Measurements from ENCODE around the gene HYDIN. TPM values are rescaled to one million over a fixed set of nuclear protein-coding genes. Genes with fewer than 3 reads are reported as not detected.
"Not testable (repeated sequence)": the region's sequence is repeated elsewhere in the genome, so short reads cannot be mapped to it uniquely, and the experiment has no call there.

The HYDIN gene
- polyA plus RNA-seq, 1 donor from 2014 or later = 2.2 TPM

GRCh38 chr16:70922164-70922563 lies 308.4 kb downstream of the HYDIN start:
- H3K9me3 ChIP-seq (ENCODE audit: low read length); H3F3A ChIP-seq (ENCODE audit: insufficient read depth, low read length, poor library complexity, severe bottlenecking); H3K27me3 ChIP-seq (ENCODE audit: insufficient read depth, low read depth, low read length); H3K9me2 ChIP-seq (ENCODE audit: insufficient read depth, low read length); H2AFZ ChIP-seq (ENCODE audit: low read depth, low read length); H3K36me3 ChIP-seq (ENCODE audit: insufficient read depth, low read length); H3K9ac ChIP-seq (ENCODE audit: low read length); H3K4me3 ChIP-seq (ENCODE audit: low read length); H4K20me1 ChIP-seq (ENCODE audit: insufficient read depth); H3K4me2 ChIP-seq (ENCODE audit: low read length); H3K27ac ChIP-seq (ENCODE audit: low read length); H3K79me2 ChIP-seq (replicated peaks; ENCODE audit: insufficient read depth, low read length): not testable (repeated sequence)

- not testable (repeated sequence) for H3K79me2 ChIP-seq (replicated peaks; ENCODE audit: insufficient read depth, low read length); H3K9me3 ChIP-seq (ENCODE audit: low read length)
These were observed 309.9 kb downstream of the HYDIN start for GRCh38 chr16:70920661-70921060.

GRCh38 chr16:70888208-70888607 lies 342.3 kb downstream of the HYDIN start:
- H2AFZ ChIP-seq (ENCODE audit: low read depth, low read length); H3K9me2 ChIP-seq (ENCODE audit: insufficient read depth, low read length); H3K27ac ChIP-seq (ENCODE audit: low read length); H3K4me2 ChIP-seq (ENCODE audit: low read length); H3F3A ChIP-seq (ENCODE audit: insufficient read depth, low read length, poor library complexity, severe bottlenecking); H3K27me3 ChIP-seq (ENCODE audit: insufficient read depth, low read depth, low read length); H3K9me3 ChIP-seq (ENCODE audit: low read length); H3K36me3 ChIP-seq (ENCODE audit: insufficient read depth, low read length); H3K9ac ChIP-seq (ENCODE audit: low read length); H3K79me2 ChIP-seq (replicated peaks; ENCODE audit: insufficient read depth, low read length); H4K20me1 ChIP-seq (ENCODE audit: insufficient read depth); H3K4me3 ChIP-seq (ENCODE audit: low read length): not testable (repeated sequence)

More at GRCh38 chr16:70920661-70921060, 309.9 kb downstream of the HYDIN start:
- H3K27me3 ChIP-seq (ENCODE audit: insufficient read depth, low read depth, low read length); H3K27ac ChIP-seq (ENCODE audit: low read length); H2AFZ ChIP-seq (ENCODE audit: low read depth, low read length); H3K36me3 ChIP-seq (ENCODE audit: insufficient read depth, low read length); H3F3A ChIP-seq (ENCODE audit: insufficient read depth, low read length, poor library complexity, severe bottlenecking); H3K9me2 ChIP-seq (ENCODE audit: insufficient read depth, low read length); H3K9ac ChIP-seq (ENCODE audit: low read length); H3K4me3 ChIP-seq (ENCODE audit: low read length); H4K20me1 ChIP-seq (ENCODE audit: insufficient read depth); H3K4me2 ChIP-seq (ENCODE audit: low read length): not testable (repeated sequence)

GRCh38 chr16:70884652-70885051 lies 345.9 kb downstream of the HYDIN start:
- H2AFZ ChIP-seq (ENCODE audit: low read depth, low read length); H3K27me3 ChIP-seq (ENCODE audit: insufficient read depth, low read depth, low read length); H3F3A ChIP-seq (ENCODE audit: insufficient read depth, low read length, poor library complexity, severe bottlenecking); H3K9me3 ChIP-seq (ENCODE audit: low read length); H3K4me3 ChIP-seq (ENCODE audit: low read length); H3K27ac ChIP-seq (ENCODE audit: low read length); H3K4me2 ChIP-seq (ENCODE audit: low read length); H3K36me3 ChIP-seq (ENCODE audit: insufficient read depth, low read length); H3K9me2 ChIP-seq (ENCODE audit: insufficient read depth, low read length); H3K79me2 ChIP-seq (replicated peaks; ENCODE audit: insufficient read depth, low read length); H3K9ac ChIP-seq (ENCODE audit: low read length); H4K20me1 ChIP-seq (ENCODE audit: insufficient read depth): not testable (repeated sequence)

- H3F3A ChIP-seq (ENCODE audit: insufficient read depth, low read length, poor library complexity, severe bottlenecking); H3K79me2 ChIP-seq (replicated peaks; ENCODE audit: insufficient read depth, low read length); H3K9ac ChIP-seq (ENCODE audit: low read length); H2AFZ ChIP-seq (ENCODE audit: low read depth, low read length); H4K20me1 ChIP-seq (ENCODE audit: insufficient read depth); H3K27ac ChIP-seq (ENCODE audit: low read length); H3K9me3 ChIP-seq (ENCODE audit: low read length); H3K27me3 ChIP-seq (ENCODE audit: insufficient read depth, low read depth, low read length); H3K4me2 ChIP-seq (ENCODE audit: low read length); H3K4me3 ChIP-seq (ENCODE audit: low read length); H3K9me2 ChIP-seq (ENCODE audit: insufficient read depth, low read length); H3K36me3 ChIP-seq (ENCODE audit: insufficient read depth, low read length): not testable (repeated sequence)
These were observed 348.2 kb downstream of the HYDIN start for GRCh38 chr16:70882311-70882710.

GRCh38 chr16:70877895-70878294 lies 352.6 kb downstream of the HYDIN start:
- H3K27me3 ChIP-seq (ENCODE audit: insufficient read depth, low read depth, low read length); H4K20me1 ChIP-seq (ENCODE audit: insufficient read depth); H3F3A ChIP-seq (ENCODE audit: insufficient read depth, low read length, poor library complexity, severe bottlenecking); H3K36me3 ChIP-seq (ENCODE audit: insufficient read depth, low read length); H3K9me2 ChIP-seq (ENCODE audit: insufficient read depth, low read length); H3K9ac ChIP-seq (ENCODE audit: low read length); H3K9me3 ChIP-seq (ENCODE audit: low read length); H3K27ac ChIP-seq (ENCODE audit: low read length); H3K4me2 ChIP-seq (ENCODE audit: low read length); H2AFZ ChIP-seq (ENCODE audit: low read depth, low read length); H3K79me2 ChIP-seq (replicated peaks; ENCODE audit: insufficient read depth, low read length); H3K4me3 ChIP-seq (ENCODE audit: low read length): not testable (repeated sequence)

- not testable (repeated sequence) for H3K36me3 ChIP-seq (ENCODE audit: insufficient read depth, low read length); H4K20me1 ChIP-seq (ENCODE audit: insufficient read depth); H3F3A ChIP-seq (ENCODE audit: insufficient read depth, low read length, poor library complexity, severe bottlenecking); H3K9ac ChIP-seq (ENCODE audit: low read length); H2AFZ ChIP-seq (ENCODE audit: low read depth, low read length); H3K79me2 ChIP-seq (replicated peaks; ENCODE audit: insufficient read depth, low read length); H3K4me2 ChIP-seq (ENCODE audit: low read length); H3K27me3 ChIP-seq (ENCODE audit: insufficient read depth, low read depth, low read length); H3K4me3 ChIP-seq (ENCODE audit: low read length); H3K9me3 ChIP-seq (ENCODE audit: low read length); H3K9me2 ChIP-seq (ENCODE audit: insufficient read depth, low read length); H3K27ac ChIP-seq (ENCODE audit: low read length)
These were observed 354.1 kb downstream of the HYDIN start for GRCh38 chr16:70876442-70876841.

GRCh38 chr16:70864698-70865097 lies 365.8 kb downstream of the HYDIN start:
- H3K4me2 ChIP-seq (ENCODE audit: low read length); H3K4me3 ChIP-seq (ENCODE audit: low read length): not testable (repeated sequence)

More at GRCh38 chr16:70864698-70865097, 365.8 kb downstream of the HYDIN start:
- H3K36me3 ChIP-seq (ENCODE audit: insufficient read depth, low read length); H3K9me2 ChIP-seq (ENCODE audit: insufficient read depth, low read length); H4K20me1 ChIP-seq (ENCODE audit: insufficient read depth); H3K27ac ChIP-seq (ENCODE audit: low read length); H2AFZ ChIP-seq (ENCODE audit: low read depth, low read length); H3K9me3 ChIP-seq (ENCODE audit: low read length); H3K27me3 ChIP-seq (ENCODE audit: insufficient read depth, low read depth, low read length); H3F3A ChIP-seq (ENCODE audit: insufficient read depth, low read length, poor library complexity, severe bottlenecking); H3K79me2 ChIP-seq (replicated peaks; ENCODE audit: insufficient read depth, low read length); H3K9ac ChIP-seq (ENCODE audit: low read length): not testable (repeated sequence)
